HepG2 (cell line): Measurements from ENCODE around the gene CRK. TPM values are rescaled to one million over a fixed set of nuclear protein-coding genes. Genes with fewer than 3 reads are reported as not detected.

Experiments
- ATAC-seq: fragments of 200-7000 bp; cut with Tn5 transposase; 3 replicates; pipeline ENCODE4 v1.9.1; 2020; ENCODE audit warnings: mild to moderate bottlenecking, moderate library complexity
- BruUV-seq: library from RNA; stranded (reverse); fragments of 400-500 nt; replicated peaks from 2 replicates; lab custom pipeline; 2021; lab: Mats Ljungman, UMichigan
- CTCF ChIA-PET: fragments of 300-600 bp; formaldehyde crosslinking; extraction: SDS; loops from one replicate; lab custom pipeline; 2021; ENCODE audit warnings: low total read pairs, inconsistent platforms, low intra/inter-chr PET ratio; lab: Yijun Ruan, JAX
- POLR2A ChIA-PET: fragments of 350-600 bp; sonication (Branson Sonifier 250); formaldehyde crosslinking; loops from one replicate; lab custom pipeline; 2020; ENCODE audit warnings: antibody characterized with exemption, inconsistent platforms; lab: Yijun Ruan, JAX
- DNase-seq: peaks from one replicate; pipeline ENCODE4 v3.0.0-alpha.2; 2015; ENCODE audit warnings: low spot score
- FAIRE-seq: peaks from 3 replicates; lab custom pipeline; 2011; peaks lifted over from hg19 to GRCh38; lab: Jason Lieb, UNC
- H2AFZ ChIP-seq: one replicate; pipeline ENCODE4 v1.6.1; 2011; ENCODE audit warnings: low read length, inconsistent platforms
- H3K27ac ChIP-seq: fragments of 300-600 bp; 3 replicates; pipeline ENCODE4 v1.8.0; 2011; ENCODE audit warnings: mixed run types, mild to moderate bottlenecking, mixed read lengths, low read length, inconsistent platforms; ENCODE audit not compliant: insufficient read depth; ENCODE audit errors: extremely low read length
- H3K27me3 ChIP-seq, 2 experiments: fragments of 200-600 bp in 1 of 2; 2 replicates in 1 of 2; 3 replicates in 1 of 2; pipeline versions ENCODE4 v1.6.0 to v1.8.0; 2011; ENCODE audit warnings: low read length in 2 of 2, mild to moderate bottlenecking in 2 of 2, moderate library complexity in 2 of 2, inconsistent platforms in 1 of 2; ENCODE audit not compliant: insufficient read depth in 2 of 2, control insufficient read depth in 1 of 2
- H3K36me3 ChIP-seq, 2 experiments: fragments of 200-600 bp in 1 of 2; replicated peaks in 1 of 2; 2 replicates in 1 of 2; 3 replicates in 1 of 2; pipeline versions ENCODE4 v1.5.1 to v1.8.0; 2011; ENCODE audit warnings: low read length in 2 of 2, inconsistent platforms in 1 of 2; ENCODE audit not compliant: insufficient read depth in 2 of 2, control insufficient read depth in 1 of 2
- H3K4me1 ChIP-seq: 2 replicates; pipeline ENCODE4 v1.5.1; 2012; ENCODE audit warnings: low read length, inconsistent platforms; ENCODE audit not compliant: insufficient read depth
- H3K4me2 ChIP-seq: 2 replicates; pipeline ENCODE4 v1.6.0; 2011; ENCODE audit warnings: low read depth, low read length, inconsistent platforms
- H3K4me3 ChIP-seq, 3 experiments: fragments of 200-600 bp in 1 of 3; sonication (generic), shearing (Covaris generic) in 1 of 3; replicated peaks in 1 of 3; 2 replicates each; pipeline ENCODE4 v1.5.1; 2011 to 2016; ENCODE audit warnings: low read length in 3 of 3, inconsistent platforms in 2 of 3, low read depth in 2 of 3, mild to moderate bottlenecking in 2 of 3, control low read depth in 1 of 3, mixed read lengths in 1 of 3; ENCODE audit not compliant: insufficient read depth in 1 of 3
- H3K79me2 ChIP-seq: one replicate; pipeline ENCODE4 v1.6.1; 2011; ENCODE audit warnings: low read length, inconsistent platforms; ENCODE audit not compliant: insufficient read depth
- H3K9ac ChIP-seq: 2 replicates; pipeline ENCODE4 v1.6.0; 2011; ENCODE audit warnings: mild to moderate bottlenecking, low read depth, low read length, inconsistent platforms; ENCODE audit not compliant: insufficient read depth
- H3K9me3 ChIP-seq: 2 replicates; pipeline ENCODE4 v1.5.1; 2012; ENCODE audit warnings: mild to moderate bottlenecking, low read length
- H4K20me1 ChIP-seq: 2 replicates; pipeline ENCODE4 v1.6.0; 2011; ENCODE audit warnings: inconsistent platforms, mild to moderate bottlenecking, low read length, moderate library complexity; ENCODE audit not compliant: insufficient read depth
- HDAC1 ChIP-seq: sonication (generic); formaldehyde crosslinking; IDR thresholded peaks from 2 replicates; pipeline ENCODE4 v1.5.1; 2020; ENCODE audit warnings: mild to moderate bottlenecking, missing genetic modification reagents
- HDAC2 ChIP-seq: sonication (generic); formaldehyde crosslinking; IDR thresholded peaks from 2 replicates; pipeline ENCODE4 v1.4.0; 2020; ENCODE audit warnings: missing genetic modification reagents
- HNRNPLL ChIP-seq: fragments of 200-400 bp; formaldehyde crosslinking; IDR thresholded peaks from 2 replicates; pipeline ENCODE4 v1.6.1; 2017; ENCODE audit warnings: mild to moderate bottlenecking, low read depth, low read length; ENCODE audit not compliant: poor library complexity, severe bottlenecking
- IKZF4 ChIP-seq: sonication (generic); formaldehyde crosslinking; IDR thresholded peaks from 2 replicates; pipeline ENCODE4 v1.5.1; 2020; ENCODE audit warnings: borderline replicate concordance, mild to moderate bottlenecking, low read depth, missing genetic modification reagents; ENCODE audit errors: not compliant biosample characterization
- NCOA1 ChIP-seq: sonication (generic); formaldehyde crosslinking; IDR thresholded peaks from 2 replicates; pipeline ENCODE4 v1.9.0; 2021; ENCODE audit warnings: missing genetic modification reagents
- RBM22 ChIP-seq: fragments of 200-400 bp; formaldehyde crosslinking; optimal IDR thresholded peaks from 2 replicates; pipeline ENCODE3; 2017; ENCODE audit warnings: mild to moderate bottlenecking, low read length, moderate library complexity
- ZNF121 ChIP-seq: sonication (generic); formaldehyde crosslinking; IDR thresholded peaks from 2 replicates; pipeline ENCODE4 v1.5.0; 2020; ENCODE audit warnings: mild to moderate bottlenecking, missing genetic modification reagents
- ZNF557 ChIP-seq: sonication (generic); formaldehyde crosslinking; IDR thresholded peaks from 2 replicates; pipeline ENCODE4 v1.4.0; 2020; ENCODE audit warnings: missing genetic modification reagents
- ZNF724P ChIP-seq: sonication (generic); formaldehyde crosslinking; IDR thresholded peaks from 2 replicates; pipeline ENCODE4 v1.8.0; 2022; ENCODE audit warnings: missing genetic modification reagents, borderline replicate concordance
- ZNF770 ChIP-seq: sonication (generic); formaldehyde crosslinking; IDR thresholded peaks from 2 replicates; pipeline ENCODE4 v1.5.0; 2020; ENCODE audit warnings: mild to moderate bottlenecking, missing genetic modification reagents
- ZNF773 ChIP-seq: sonication (generic); formaldehyde crosslinking; IDR thresholded peaks from 2 replicates; pipeline ENCODE4 v1.4.0; 2020; ENCODE audit warnings: missing genetic modification reagents, borderline replicate concordance
- WGBS: methylation state at CpG from one replicate; pipeline ENCODE4 v1.1.6; 2017; ENCODE audit warnings: low lambda C conversion rate; 5-methylcytosine and 5-hydroxymethylcytosine counted together
- in situ Hi-C: cut with HindIII; loops from 2 replicates; pipeline ENCODE4 v1.10.0; 2017; ENCODE audit warnings: low pct_unique_long_range_greater_than_20kb; ENCODE audit not compliant: extremely low pct_ligation_motif_present
- intact Hi-C: fragments of 100-400 bp; cut with micrococcal nuclease; formaldehyde crosslinking; loops from one replicate; pipeline ENCODE4 v1.10.0; 2022; ENCODE audit not compliant: unreplicated experiment
- polyA plus RNA-seq, 8 experiments: library from polyadenylated mRNA; depleted of rRNA in 3 of 8; stranded (reverse) in 7 of 8; unstranded in 1 of 8; fragments of >200 nt; fragmentation: Illumina TruSeq in 4 of 8; extraction: Trizol in 4 of 8; gene quantifications; 2 replicates each; pipeline versions ENCODE4 v1.2.1 to v1.2.3, GENCODE V29; 2011 to 2016; ENCODE audit warnings: low read depth in 4 of 8, missing spikeins in 1 of 8, mixed read lengths in 1 of 8; ENCODE audit not compliant: insufficient read depth in 1 of 8
- total RNA-seq, 5 experiments: library from RNA; depleted of rRNA; stranded (reverse); fragments of >200 nt; fragmentation: Illumina TruSeq; extraction: Trizol; gene quantifications; 2 replicates each; pipeline ENCODE4 v1.2.3, GENCODE V29; 2016; ENCODE audit warnings: low read depth in 1 of 5

The CRK gene
- total and polyA plus RNA-seq, 2 of the 13 experiments (the other 11 are each of a cell fraction or from before 2014, with no cell fraction given): 47.4 to 54.2 TPM

- no peak for ATAC-seq
- TF ChIP-seq ZNF770 (peak; percentile 46; the same call in 1 of the 2 replicates), ZNF724P (CRISPR knock-in tag) (no peak), ZNF121 (CRISPR knock-in tag) (peak; percentile 73)
- TF ChIP-seq, all 625 proteins: peak for 2
- Histone ChIP-seq H3K4me1 (peaks cover 19% of the 10 kb centered on the region), H3K9ac (no peak overlapping the region), H3K4me2 (no peak overlapping the region), H3K27ac (no peak overlapping the region), H3K27me3 (no peaks in the 10 kb centered on the region), H4K20me1 (peaks cover 98% of the 10 kb centered on the region), H3K4me3 (no peak overlapping the region), H3K79me2 (peaks cover 97% of the 10 kb centered on the region), H3K9me3 (no peaks in the 10 kb centered on the region), H2AFZ (no peak overlapping the region), H3K36me3 (peaks cover 15 to 58% of the 10 kb centered on the region in 2 experiments)
- ChIA-PET POLR2A (no interaction called here), CTCF (no interaction called here)
- no TSS peak for BruUV-seq
- no peak for FAIRE-seq
- DNase-seq: no peak
- 91% methylated on average over 10 of the region's 10 CpGs for WGBS
- intact Hi-C loops: no loop called here
- in situ Hi-C loops: no loop called here
Observed at GRCh38 chr17:1374431-1375177, 81.4 kb downstream of the CRK start.

GRCh38 chr17:1373707-1374237, 82.3 kb downstream of the CRK start:
- in situ Hi-C loops: no loop called here

More at GRCh38 chr17:1373707-1374237, 82.3 kb downstream of the CRK start:
- Histone ChIP-seq H3K36me3 (peaks cover 15 to 59% of the 10 kb centered on the region in 2 experiments), H2AFZ (no peak overlapping the region), H3K9me3 (no peaks in the 10 kb centered on the region), H3K27me3 (no peaks in the 10 kb centered on the region), H3K79me2 (peaks cover 97% of the 10 kb centered on the region), H3K9ac (no peak overlapping the region), H3K4me1 (peaks cover 12% of the 10 kb centered on the region), H3K27ac (no peak overlapping the region), H4K20me1 (peaks cover 98% of the 10 kb centered on the region), H3K4me2 (no peak overlapping the region), H3K4me3 (no peak overlapping the region)
- no peak for ATAC-seq
- DNase-seq: no peak
- ChIA-PET CTCF (no interaction called here), POLR2A (no interaction called here)
- BruUV-seq: no TSS peak
- TF ChIP-seq HDAC2 (CRISPR knock-in tag) (no peak), HDAC1 (no peak), ZNF557 (no peak), HNRNPLL (no peak), RBM22 (peak; percentile 62), NCOA1 (CRISPR knock-in tag) (no peak), IKZF4 (no peak), ZNF773 (CRISPR knock-in tag) (no peak)
- WGBS: 88% methylated on average over 9 of the region's 9 CpGs
- intact Hi-C loops: no loop called here
- FAIRE-seq: no peak
